HepG2 (cell line): Measurements from ENCODE around the gene LEPR. TPM values are rescaled to one million over a fixed set of nuclear protein-coding genes. Genes with fewer than 3 reads are reported as not detected.

Experiments
- BCL6 ChIP-seq: IDR thresholded peaks from 2 replicates; pipeline ENCODE4 v1.6.1; 2016; ENCODE audit warnings: missing genetic modification reagents, missing compliant biosample characterization
- CBX2 ChIP-seq, 2 experiments: fragments of 200-600 bp in 1 of 2; sonication (generic); formaldehyde crosslinking in 1 of 2; IDR thresholded peaks; 2 replicates each; pipeline versions ENCODE4 v1.7.0 to v1.8.1; 2018 to 2022; ENCODE audit warnings: low read depth in 2 of 2, low read length in 1 of 2, mild to moderate bottlenecking in 1 of 2, missing genetic modification reagents in 1 of 2
- CREB1 ChIP-seq, 2 experiments: fragments of 450-650 bp in 1 of 2; IDR thresholded peaks; 2 replicates each; pipeline ENCODE4 v1.6.1; 2016 to 2017; ENCODE audit warnings: control low read depth in 1 of 2, mild to moderate bottlenecking in 1 of 2, missing compliant biosample characterization in 1 of 2, missing genetic modification characterization in 1 of 2
- EEA1 ChIP-seq: sonication (generic); formaldehyde crosslinking; IDR thresholded peaks from 2 replicates; pipeline ENCODE4 v1.5.1; 2020; ENCODE audit warnings: mild to moderate bottlenecking, missing genetic modification reagents, borderline replicate concordance
- FOSL2 ChIP-seq: sonication (generic); formaldehyde crosslinking; IDR thresholded peaks from 2 replicates; pipeline ENCODE4 v1.4.0; 2020; ENCODE audit warnings: missing genetic modification reagents
- HNRNPK ChIP-seq: fragments of 200-400 bp; formaldehyde crosslinking; IDR thresholded peaks from 2 replicates; pipeline ENCODE4 v1.6.1; 2018; ENCODE audit warnings: low read length, low read depth, moderate library complexity, mild to moderate bottlenecking; ENCODE audit not compliant: poor library complexity, severe bottlenecking
- KLF11 ChIP-seq: IDR thresholded peaks from 2 replicates; pipeline ENCODE4 v1.6.1; 2016; ENCODE audit warnings: missing compliant biosample characterization
- SIN3A ChIP-seq: IDR thresholded peaks from 2 replicates; pipeline ENCODE4 v1.6.1; 2011; ENCODE audit warnings: low read depth, mild to moderate bottlenecking, control low read depth, low read length, borderline replicate concordance
- ZNF230 ChIP-seq: sonication (generic); formaldehyde crosslinking; IDR thresholded peaks from 2 replicates; pipeline ENCODE4 v1.4.0; 2020; ENCODE audit warnings: mild to moderate bottlenecking, missing genetic modification reagents
- polyA plus RNA-seq, 8 experiments: library from polyadenylated mRNA; depleted of rRNA in 3 of 8; stranded (reverse) in 7 of 8; unstranded in 1 of 8; fragments of >200 nt; fragmentation: Illumina TruSeq in 4 of 8; extraction: Trizol in 4 of 8; gene quantifications; 2 replicates each; pipeline versions ENCODE4 v1.2.1 to v1.2.3, GENCODE V29; 2011 to 2016; ENCODE audit warnings: low read depth in 4 of 8, missing spikeins in 1 of 8, mixed read lengths in 1 of 8; ENCODE audit not compliant: insufficient read depth in 1 of 8
- total RNA-seq, 5 experiments: library from RNA; depleted of rRNA; stranded (reverse); fragments of >200 nt; fragmentation: Illumina TruSeq; extraction: Trizol; gene quantifications; 2 replicates each; pipeline ENCODE4 v1.2.3, GENCODE V29; 2016; ENCODE audit warnings: low read depth in 1 of 5
- TF ChIP-seq, protein P1 (sequence below): sonication (generic); formaldehyde crosslinking; IDR thresholded peaks from 2 replicates; pipeline ENCODE4 v1.8.0; 2022; ENCODE audit warnings: missing genetic modification reagents, mild to moderate bottlenecking, borderline replicate concordance
- TF ChIP-seq, protein P2 (sequence below): sonication (generic); formaldehyde crosslinking; IDR thresholded peaks from 2 replicates; pipeline ENCODE4 v1.5.0; 2020; ENCODE audit warnings: missing genetic modification reagents
- TF ChIP-seq, protein P3 (sequence below): sonication (generic); formaldehyde crosslinking; IDR thresholded peaks from 2 replicates; pipeline ENCODE4 v1.4.0; 2020; ENCODE audit warnings: mild to moderate bottlenecking, missing genetic modification reagents
- TF ChIP-seq, protein P4 (sequence below): IDR thresholded peaks from 2 replicates; pipeline ENCODE4 v1.6.1; 2016; ENCODE audit warnings: missing biosample characterization, missing genetic modification reagents, low read depth
- TF ChIP-seq, protein P5 (sequence below): sonication (generic); formaldehyde crosslinking; IDR thresholded peaks from 2 replicates; pipeline ENCODE4 v1.5.0; 2020; ENCODE audit warnings: missing genetic modification reagents, mild to moderate bottlenecking, borderline replicate concordance
- TF ChIP-seq, protein P6 (sequence below): sonication (generic); formaldehyde crosslinking; IDR thresholded peaks from 2 replicates; pipeline ENCODE4 v1.5.0; 2020; ENCODE audit warnings: mild to moderate bottlenecking, missing genetic modification reagents
- TF ChIP-seq, protein P7 (sequence below): fragments of 450-650 bp; IDR thresholded peaks from 2 replicates; pipeline ENCODE4 v1.6.1; 2017

Gene LEPR
- total and polyA plus RNA-seq, 2 of the 13 experiments (the other 11 are each of a cell fraction or from before 2014, with no cell fraction given), result 0.60 to 1.7 TPM

DNA sequence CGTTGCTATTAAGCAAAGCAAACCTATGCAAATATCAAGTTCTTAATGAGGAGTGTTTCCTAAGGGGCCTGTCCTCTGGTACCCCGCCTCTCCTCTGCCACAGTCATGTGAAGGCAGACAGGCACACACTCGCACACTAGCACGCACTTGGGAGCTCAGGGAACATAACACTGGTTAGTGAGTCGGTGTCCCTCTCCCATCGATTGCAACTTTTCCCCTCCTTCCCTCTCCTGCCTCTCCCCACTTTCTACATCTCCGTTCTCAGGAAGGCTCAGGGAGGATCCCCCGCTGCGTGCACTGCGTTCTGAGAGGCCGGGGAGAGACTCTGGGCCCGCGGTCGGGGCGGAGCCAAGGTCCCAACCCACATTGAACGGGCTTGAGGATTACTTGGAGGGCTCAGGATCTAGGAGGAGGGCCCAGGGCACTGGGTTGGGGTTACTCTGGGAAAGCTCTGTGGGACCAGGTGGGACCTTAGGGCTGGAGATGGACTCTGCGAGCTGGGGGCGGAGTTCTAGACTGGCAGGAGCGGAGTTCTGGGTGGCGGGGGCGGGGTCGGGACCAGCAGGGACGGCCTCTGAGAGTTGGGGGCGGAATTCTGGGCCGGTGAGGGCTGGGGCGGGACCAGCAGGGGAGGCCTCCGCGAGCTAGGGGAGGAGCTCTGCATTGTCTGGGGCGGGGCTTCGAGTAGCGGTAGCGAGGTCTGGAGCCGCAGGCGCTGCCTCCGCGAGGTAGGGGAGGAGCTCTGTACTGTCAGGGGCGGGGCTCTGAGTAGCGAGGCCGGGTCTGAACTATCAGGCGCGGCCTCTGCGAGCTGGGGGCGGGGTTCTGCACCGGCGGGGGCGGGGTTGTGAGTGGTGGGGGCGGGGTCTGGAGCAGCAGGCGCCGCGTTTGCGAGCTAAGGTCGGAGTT is 533 bp upstream of the LEPR start (continued):
- TF ChIP-seq, protein P1, sequence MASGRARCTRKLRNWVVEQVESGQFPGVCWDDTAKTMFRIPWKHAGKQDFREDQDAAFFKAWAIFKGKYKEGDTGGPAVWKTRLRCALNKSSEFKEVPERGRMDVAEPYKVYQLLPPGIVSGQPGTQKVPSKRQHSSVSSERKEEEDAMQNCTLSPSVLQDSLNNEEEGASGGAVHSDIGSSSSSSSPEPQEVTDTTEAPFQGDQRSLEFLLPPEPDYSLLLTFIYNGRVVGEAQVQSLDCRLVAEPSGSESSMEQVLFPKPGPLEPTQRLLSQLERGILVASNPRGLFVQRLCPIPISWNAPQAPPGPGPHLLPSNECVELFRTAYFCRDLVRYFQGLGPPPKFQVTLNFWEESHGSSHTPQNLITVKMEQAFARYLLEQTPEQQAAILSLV (CRISPR knock-in tag), result no peak
- TF ChIP-seq, protein P2, sequence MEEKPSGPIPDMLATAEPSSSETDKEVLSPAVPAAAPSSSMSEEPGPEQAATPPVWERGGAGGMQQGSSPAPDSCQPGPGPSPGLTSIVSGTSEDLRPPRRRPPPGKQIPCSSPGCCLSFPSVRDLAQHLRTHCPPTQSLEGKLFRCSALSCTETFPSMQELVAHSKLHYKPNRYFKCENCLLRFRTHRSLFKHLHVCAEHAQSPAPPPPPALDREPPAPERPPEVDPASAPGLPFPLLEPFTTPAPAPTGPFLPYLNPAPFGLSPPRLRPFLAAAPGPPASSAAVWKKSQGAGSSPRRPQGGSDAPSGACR, result no peak
- TF ChIP-seq KLF11 (CRISPR knock-in tag) (no peak), CBX2 (IDR thresholded peaks at IDR 0.05; ENCODE audit: low read depth, low read length) (no peak), CBX2 (CRISPR knock-in tag; IDR thresholded peaks at IDR 0.05; ENCODE audit: low read depth) (no peak), SIN3A (peak; percentile 8; the same call in 1 of the 2 replicates), CREB1 (IDR thresholded peaks at IDR 0.05) (no peak), CREB1 (CRISPR knock-in tag; IDR thresholded peaks at IDR 0.05) (0 out of 2 replicates have a peak, but pooled peaks have one; percentile 35), EEA1 (CRISPR knock-in tag) (no peak), BCL6 (no peak), HNRNPK (no peak), FOSL2 (CRISPR knock-in tag) (0 out of 2 replicates have a peak, but pooled peaks have one; percentile 20), ZNF230 (CRISPR knock-in tag) (0 out of 2 replicates have a peak, but pooled peaks have one; percentile 73)
- TF ChIP-seq, protein P3, sequence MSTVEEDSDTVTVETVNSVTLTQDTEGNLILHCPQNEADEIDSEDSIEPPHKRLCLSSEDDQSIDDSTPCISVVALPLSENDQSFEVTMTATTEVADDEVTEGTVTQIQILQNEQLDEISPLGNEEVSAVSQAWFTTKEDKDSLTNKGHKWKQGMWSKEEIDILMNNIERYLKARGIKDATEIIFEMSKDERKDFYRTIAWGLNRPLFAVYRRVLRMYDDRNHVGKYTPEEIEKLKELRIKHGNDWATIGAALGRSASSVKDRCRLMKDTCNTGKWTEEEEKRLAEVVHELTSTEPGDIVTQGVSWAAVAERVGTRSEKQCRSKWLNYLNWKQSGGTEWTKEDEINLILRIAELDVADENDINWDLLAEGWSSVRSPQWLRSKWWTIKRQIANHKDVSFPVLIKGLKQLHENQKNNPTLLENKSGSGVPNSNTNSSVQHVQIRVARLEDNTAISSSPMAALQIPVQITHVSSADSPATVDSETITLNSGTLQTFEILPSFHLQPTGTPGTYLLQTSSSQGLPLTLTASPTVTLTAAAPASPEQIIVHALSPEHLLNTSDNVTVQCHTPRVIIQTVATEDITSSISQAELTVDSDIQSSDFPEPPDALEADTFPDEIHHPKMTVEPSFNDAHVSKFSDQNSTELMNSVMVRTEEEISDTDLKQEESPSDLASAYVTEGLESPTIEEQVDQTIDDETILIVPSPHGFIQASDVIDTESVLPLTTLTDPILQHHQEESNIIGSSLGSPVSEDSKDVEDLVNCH (CRISPR knock-in tag), result no peak
- TF ChIP-seq, protein P4, sequence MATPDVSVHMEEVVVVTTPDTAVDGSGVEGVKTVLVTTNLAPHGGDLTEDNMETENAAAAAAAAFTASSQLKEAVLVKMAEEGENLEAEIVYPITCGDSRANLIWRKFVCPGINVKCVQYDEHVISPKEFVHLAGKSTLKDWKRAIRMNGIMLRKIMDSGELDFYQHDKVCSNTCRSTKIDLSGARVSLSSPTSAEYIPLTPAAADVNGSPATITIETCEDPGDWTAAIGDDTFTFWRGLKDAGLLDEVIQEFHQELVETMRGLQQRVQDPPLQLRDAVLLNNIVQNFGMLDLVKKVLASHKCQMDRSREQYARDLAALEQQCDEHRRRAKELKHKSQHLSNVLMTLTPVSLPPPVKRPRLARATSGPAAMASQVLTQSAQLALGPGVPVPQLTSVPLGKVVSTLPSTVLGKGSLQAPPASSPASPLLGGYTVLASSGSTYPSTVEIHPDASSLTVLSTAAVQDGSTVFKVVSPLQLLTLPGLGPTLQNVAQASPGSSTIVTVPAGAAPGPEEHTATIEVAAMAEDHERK (CRISPR knock-in tag), result no peak
- TF ChIP-seq, protein P5, sequence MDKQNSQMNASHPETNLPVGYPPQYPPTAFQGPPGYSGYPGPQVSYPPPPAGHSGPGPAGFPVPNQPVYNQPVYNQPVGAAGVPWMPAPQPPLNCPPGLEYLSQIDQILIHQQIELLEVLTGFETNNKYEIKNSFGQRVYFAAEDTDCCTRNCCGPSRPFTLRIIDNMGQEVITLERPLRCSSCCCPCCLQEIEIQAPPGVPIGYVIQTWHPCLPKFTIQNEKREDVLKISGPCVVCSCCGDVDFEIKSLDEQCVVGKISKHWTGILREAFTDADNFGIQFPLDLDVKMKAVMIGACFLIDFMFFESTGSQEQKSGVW (CRISPR knock-in tag), result no peak
- TF ChIP-seq, protein P6, sequence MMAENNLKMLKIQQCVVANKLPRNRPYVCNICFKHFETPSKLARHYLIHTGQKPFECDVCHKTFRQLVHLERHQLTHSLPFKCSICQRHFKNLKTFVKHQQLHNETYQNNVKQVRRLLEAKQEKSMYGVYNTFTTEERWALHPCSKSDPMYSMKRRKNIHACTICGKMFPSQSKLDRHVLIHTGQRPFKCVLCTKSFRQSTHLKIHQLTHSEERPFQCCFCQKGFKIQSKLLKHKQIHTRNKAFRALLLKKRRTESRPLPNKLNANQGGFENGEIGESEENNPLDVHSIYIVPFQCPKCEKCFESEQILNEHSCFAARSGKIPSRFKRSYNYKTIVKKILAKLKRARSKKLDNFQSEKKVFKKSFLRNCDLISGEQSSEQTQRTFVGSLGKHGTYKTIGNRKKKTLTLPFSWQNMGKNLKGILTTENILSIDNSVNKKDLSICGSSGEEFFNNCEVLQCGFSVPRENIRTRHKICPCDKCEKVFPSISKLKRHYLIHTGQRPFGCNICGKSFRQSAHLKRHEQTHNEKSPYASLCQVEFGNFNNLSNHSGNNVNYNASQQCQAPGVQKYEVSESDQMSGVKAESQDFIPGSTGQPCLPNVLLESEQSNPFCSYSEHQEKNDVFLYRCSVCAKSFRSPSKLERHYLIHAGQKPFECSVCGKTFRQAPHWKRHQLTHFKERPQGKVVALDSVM, result no peak
- TF ChIP-seq, protein P7, sequence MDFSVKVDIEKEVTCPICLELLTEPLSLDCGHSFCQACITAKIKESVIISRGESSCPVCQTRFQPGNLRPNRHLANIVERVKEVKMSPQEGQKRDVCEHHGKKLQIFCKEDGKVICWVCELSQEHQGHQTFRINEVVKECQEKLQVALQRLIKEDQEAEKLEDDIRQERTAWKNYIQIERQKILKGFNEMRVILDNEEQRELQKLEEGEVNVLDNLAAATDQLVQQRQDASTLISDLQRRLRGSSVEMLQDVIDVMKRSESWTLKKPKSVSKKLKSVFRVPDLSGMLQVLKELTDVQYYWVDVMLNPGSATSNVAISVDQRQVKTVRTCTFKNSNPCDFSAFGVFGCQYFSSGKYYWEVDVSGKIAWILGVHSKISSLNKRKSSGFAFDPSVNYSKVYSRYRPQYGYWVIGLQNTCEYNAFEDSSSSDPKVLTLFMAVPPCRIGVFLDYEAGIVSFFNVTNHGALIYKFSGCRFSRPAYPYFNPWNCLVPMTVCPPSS, result no peak
